GM18511 (cell line): Measurements from ENCODE around the gene SLC7A5.
"Not testable (repeated sequence)": the region's sequence is repeated elsewhere in the genome, so short reads cannot be mapped to it uniquely, and the experiment has no call there.

Source experiments
- ATAC-seq: cut with Tn5 transposase; IDR thresholded peaks from one replicate; pipeline ENCODE4 v1.9.1; 2021; ENCODE audit warnings: mild to moderate bottlenecking, moderate library complexity; ENCODE audit not compliant: unreplicated experiment

Gene SLC7A5

DNA sequence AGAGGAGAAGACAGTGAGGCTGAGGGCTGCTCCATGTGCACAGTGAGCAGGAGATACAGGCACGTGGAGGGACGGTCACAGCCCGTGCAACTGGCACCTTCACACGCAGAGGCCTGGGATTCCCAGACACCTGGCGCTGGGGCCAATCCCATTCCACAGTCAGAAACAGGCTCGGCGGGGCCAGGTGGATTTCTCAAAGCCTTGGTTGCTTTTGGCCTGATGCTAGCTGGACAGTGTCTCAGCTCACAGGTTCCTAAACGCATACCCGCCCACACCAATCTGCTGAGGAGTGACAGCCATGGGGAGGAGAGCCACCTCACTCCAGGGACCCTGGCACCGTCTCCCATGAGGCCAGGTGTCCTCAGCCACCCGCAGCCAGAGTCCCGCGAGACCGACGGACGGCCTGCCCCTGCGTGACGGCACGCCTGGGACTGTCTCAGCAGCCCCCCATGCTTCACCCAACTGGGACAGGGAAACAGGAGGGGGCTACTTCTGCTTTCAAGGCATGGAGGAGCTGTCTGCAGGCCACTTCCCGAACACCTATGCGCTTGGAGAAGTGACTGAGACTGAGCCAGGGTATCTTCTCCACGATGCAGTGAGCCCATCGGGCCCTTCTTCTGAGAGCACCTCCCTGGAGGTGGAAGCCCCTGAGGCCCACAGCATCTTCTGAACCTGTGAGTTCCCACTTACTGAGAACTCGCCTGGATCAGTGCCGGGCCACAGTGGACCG, 6.5 kb downstream of the SLC7A5 start:
- ATAC-seq: not testable (repeated sequence)

DNA sequence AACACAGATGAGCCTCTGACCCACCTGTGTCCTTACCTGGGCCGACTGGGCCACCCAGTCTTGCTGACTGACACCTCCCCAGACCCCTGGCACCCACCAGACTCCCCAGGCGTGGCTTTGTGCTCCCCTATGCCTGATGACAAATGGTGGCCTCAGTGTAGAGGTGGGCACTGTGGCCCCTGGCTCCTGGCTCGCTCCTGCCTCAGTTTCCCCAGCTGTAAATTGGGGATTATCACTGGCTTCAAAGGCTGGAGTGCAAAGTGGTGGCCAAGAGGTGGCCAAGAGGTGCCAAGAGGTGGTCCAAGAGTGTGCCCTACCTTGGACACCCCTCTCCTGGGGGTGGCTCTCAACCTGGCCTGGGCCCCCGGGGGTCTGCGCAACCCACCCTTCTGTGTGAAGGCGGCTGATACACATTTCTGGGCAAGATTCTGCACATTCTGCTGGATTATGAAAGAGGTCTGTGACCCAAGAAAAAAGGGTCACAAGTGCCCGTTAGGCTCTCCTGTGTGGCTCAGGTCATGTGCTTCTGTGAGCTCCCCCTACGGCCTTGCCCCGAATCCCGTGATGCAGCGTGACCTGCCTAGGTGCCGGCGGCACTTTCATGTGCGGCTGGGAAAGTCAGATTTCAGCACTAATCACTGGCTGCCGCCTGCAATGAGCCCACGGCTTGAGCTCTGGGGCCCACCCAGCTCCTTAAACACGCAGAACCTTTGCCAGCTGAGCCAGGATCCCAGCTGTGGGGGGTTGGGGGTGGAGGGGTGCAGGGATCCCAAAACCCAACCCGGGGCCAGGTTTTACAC, 7.8 kb downstream of the SLC7A5 start:
- ATAC-seq: not testable (repeated sequence)

DNA sequence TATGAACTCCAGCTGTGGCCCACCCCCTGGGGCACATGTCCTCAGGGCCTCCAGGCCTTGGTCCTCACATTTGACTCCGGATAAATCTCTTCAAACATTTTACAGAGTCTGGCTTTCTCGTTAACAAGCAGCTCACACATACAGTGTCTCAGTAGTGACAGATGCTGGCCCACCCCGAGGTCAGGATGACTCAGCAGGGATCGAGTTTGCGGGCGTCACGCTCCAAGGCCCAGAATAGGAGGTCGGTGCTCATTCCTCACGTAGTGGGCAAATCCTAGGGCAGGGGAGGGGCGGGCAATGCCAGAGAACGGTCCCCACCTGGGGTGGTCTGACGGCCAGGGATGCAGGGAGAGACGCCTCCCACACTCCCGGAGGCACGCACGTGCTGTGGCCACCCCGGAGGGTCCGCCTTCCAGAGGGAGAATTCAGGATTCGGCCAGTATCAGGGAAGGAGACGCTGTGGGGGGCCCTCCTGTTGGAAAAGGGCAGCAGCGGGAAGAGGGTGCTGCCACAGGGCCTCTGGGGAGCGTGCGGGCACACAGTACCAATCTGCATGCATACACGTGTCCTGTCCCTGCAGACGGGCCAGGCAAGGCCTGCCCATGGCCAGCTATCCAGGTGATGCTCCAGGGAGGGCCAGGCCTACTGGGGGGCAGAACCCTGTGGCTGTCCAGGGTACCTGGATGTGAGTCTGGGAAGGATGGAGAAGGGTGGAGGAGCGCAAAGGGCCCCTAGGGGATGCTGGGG, 8.6 kb downstream of the SLC7A5 start:
- no peak for ATAC-seq

DNA sequence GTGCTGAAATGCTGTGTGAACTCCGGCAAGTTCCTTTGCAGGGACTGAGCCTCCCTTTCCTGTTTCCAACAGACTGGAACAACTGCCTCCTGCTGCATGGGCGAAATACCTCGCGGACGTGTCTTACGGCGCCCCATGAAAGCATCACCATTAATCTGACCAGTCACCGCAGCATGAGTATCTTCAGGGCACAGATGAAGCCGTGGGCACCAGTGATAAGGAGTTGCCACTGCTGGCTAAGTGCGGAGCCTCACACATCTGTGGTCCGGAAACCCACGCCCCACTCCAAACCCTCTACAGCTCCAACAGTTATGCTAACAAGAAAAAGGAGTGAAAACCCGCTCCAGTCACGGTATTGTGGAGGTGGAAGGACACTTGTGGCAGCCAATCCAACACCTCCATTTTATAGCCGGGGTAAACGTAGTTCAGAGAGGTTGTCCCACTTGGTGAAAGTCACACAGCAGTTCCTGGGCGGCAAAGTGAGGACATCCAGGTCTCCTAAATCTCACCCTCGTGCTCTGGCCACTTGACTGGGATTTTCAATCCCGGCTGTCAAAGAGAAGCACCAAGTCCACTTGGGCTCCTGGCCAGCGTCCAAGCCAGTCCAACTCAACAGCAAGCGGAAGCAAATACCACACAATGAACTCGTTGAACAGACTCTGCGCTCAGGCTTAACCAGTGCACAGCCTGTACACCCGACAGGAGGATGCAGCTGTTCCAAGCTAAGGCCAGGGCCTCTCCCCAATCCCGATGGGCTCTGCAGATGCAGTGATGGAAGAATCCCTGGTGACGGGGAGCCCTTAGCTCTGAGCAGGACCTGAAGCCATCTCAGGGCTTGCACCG, 10.9 kb downstream of the SLC7A5 start:
- ATAC-seq: not testable (repeated sequence)

DNA sequence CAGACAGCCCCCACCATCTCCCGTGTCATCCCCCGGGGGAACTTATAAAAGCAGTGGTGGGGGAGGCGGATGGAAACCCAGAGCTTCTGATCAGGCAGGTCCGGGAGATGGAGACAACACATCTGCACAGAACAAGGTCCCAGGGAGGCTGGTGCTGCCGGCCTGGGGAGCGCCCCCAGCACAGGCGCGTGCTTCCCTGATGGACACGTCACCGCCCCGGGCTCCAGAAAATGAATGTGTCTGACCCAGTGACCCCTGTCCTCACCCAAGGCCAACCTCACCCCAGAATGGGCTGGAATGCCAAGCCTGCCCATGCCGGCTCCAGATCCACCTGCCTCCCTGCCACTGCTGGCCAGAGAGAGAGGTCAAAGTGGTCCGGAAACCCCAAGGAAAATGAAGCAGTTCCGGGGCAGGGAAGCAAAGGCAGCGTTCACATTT, 12.5 kb downstream of the SLC7A5 start:
- ATAC-seq: no peak

DNA sequence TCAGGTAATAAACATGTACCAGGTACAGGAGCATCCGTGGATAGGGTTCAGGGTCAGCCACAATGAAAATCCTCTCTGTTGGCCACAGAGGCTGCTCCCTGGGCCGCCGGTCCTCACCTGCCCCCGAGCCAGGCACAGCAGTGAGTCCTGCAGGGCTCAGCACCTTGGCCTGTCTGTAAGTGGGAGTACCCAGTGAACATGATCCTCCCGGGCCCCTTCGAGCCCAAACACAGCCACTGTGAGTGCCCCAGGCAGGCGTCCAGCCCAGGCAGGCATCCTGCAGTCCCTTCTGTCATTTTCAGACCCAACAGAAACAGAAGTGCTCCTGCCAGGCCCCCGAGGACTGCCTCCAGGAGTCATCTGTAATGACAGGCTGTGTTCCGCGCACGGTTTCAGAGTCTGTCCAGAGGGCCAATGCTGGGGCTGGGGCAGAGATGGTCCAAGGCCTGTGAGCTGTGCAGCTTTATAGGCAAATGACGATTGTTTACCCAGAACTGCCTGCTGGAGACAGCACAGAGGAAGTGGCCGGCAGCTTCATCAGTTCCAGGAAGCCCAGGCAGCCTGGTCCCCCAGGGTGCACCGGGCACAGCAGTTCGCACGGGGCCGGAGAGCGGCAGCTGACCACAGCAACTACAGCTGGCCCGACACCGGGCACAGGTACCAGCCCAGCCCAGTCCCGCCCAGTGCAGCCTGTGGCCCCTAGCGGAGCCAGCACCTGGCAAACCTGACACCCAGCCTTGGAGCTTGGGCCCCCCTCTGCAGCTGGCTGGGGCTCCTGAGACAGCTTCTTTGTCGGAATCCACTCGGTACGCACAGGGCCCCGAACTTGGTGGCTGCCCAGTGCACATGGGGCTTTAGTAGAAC, 13.2 kb downstream of the SLC7A5 start:
- ATAC-seq: no peak

GRCh38 chr16:87854907-87855683, 14.2 kb downstream of the SLC7A5 start:
- ATAC-seq: no peak

GRCh38 chr16:87854053-87854906, 15.0 kb downstream of the SLC7A5 start:
- no peak for ATAC-seq

DNA sequence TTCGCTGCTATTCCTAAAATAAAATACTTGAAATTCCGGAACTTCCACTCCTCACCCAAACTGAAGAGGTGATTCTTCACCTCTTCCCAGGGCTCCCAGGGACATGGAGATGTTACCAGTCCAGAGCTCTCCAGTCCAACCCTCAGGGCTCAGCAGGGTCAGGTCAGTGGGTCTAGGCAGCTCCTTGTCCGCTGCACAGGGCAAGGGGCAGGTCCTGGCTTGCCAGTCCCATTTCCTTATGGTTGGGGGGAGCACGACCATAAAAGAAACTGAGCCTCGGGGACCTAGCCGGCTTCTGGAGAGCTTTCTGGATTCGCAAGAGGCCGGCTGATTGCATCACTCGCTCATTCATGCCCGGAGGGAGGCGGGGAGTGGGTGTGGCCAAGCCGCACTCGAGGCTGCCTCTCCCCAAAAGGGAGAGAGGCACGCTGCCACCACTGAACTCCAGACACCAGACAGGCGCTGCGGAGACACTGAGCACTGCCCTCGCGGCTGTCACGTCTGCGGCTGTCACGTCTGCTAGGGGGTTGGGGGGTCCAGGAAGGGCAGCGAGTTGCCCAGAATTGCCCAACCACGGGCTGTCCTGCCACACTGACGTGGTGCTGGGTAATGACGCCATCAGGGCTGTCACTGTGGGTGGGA, 15.8 kb downstream of the SLC7A5 start:
- ATAC-seq: peak; percentile 66

DNA sequence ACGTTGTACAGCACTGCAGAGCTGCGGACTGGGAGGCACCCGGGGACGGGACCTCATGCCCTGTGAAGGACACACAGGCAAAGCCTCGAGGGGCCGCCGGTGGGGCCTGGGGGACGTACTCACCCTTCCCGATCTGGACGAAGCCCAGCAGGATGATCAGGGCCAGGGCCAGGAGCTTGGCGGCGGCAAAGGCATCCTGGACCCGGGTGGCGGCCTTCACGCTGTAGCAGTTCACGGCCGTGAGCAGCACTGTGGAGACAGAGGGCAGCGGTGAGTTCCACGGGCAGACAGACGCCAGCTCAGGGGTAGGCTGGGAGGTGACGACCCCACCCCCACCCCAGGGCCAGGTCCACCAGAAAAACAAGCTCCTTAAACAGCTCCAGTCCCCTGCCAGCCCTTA, 17.7 kb downstream of the SLC7A5 start:
- ATAC-seq: no peak

GRCh38 chr16:87851141-87851587, 18.1 kb downstream of the SLC7A5 start:
- no peak for ATAC-seq

GRCh38 chr16:87850009-87851006, 19.0 kb downstream of the SLC7A5 start:
- ATAC-seq: no peak

DNA sequence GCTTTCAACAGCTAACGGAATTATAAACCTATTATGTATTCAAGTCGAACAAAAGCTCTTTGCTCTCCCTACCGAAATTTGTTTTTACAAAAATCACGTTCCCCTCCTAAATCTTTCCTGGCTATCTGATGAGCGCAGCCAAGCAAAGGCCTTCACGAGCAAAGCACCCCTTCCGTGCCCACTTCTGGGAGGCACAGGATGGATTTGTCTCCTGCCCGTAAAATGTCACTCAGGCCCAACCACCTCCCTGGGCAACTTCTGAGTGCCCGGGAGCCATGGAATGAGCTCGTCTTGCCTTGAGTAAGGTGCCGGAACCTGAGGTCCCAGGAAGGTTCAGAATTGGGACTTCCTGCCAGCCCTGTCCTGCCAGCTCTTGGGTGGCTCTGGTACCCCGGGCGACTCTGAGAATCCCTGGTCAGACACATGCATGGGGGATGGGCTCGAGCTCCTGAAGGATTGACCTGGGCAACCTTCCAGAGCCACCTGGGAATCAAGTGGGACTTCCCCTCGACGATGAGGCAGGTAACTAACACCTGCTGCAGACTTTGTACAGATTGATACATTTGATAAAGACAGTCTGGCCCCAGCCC, 19.8 kb downstream of the SLC7A5 start:
- ATAC-seq: no peak

DNA sequence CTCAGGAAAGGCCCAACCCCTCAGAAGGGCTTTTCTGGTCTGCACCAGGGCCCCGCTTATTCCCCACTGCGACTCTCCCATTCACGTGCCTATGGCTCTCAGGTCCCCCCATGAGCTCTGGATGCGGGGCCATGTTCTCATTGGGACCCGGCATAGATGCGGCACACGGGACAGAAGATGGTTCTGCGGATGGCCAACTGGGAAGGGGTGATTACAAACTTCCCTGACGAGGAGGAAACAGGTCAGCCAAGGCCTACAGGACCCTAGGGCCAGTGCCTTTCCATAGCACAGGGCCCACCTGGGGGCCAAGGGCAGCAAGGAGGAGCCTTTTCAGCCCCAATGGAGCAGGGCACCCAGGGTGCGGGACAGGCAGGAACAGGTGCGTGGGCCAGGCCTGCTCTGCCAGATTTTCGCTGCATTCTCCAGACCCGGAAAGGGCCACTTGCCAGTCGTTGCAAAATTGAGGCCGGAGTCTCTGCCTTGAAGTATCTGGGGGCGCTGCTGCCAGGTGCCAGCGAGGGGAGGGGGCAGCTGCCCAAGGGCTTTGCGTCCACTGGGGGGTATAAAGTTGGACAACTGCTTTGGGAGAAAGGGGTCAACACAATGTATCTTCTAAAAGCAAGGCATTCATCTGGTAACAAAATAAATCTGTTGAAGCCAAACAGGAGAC, 20.5 kb downstream of the SLC7A5 start:
- ATAC-seq: no peak
